ENCODE measurements around the gene LRIG2.
"Not testable (repeated sequence)": the region's sequence is repeated elsewhere in the genome, so short reads cannot be mapped to it uniquely, and the experiment has no call there.

The LRIG2 gene, protein sequence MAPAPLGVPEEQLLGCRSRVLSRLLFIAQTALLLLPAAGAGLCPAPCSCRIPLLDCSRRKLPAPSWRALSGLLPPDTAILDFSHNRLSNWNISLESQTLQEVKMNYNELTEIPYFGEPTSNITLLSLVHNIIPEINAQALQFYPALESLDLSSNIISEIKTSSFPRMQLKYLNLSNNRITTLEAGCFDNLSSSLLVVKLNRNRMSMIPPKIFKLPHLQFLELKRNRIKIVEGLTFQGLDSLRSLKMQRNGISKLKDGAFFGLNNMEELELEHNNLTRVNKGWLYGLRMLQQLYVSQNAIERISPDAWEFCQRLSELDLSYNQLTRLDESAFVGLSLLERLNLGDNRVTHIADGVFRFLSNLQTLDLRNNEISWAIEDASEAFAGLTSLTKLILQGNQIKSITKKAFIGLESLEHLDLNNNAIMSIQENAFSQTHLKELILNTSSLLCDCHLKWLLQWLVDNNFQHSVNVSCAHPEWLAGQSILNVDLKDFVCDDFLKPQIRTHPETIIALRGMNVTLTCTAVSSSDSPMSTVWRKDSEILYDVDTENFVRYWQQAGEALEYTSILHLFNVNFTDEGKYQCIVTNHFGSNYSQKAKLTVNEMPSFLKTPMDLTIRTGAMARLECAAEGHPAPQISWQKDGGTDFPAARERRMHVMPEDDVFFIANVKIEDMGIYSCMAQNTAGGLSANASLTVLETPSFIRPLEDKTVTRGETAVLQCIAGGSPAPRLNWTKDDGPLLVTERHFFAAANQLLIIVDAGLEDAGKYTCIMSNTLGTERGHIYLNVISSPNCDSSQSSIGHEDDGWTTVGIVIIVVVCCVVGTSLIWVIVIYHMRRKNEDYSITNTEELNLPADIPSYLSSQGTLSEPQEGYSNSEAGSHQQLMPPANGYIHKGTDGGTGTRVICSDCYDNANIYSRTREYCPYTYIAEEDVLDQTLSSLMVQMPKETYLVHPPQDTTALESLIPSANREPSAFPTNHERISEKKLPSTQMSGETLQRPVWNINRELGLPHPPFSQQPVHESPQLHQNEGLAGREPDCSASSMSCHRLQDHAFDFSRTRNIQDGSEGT

DNA sequence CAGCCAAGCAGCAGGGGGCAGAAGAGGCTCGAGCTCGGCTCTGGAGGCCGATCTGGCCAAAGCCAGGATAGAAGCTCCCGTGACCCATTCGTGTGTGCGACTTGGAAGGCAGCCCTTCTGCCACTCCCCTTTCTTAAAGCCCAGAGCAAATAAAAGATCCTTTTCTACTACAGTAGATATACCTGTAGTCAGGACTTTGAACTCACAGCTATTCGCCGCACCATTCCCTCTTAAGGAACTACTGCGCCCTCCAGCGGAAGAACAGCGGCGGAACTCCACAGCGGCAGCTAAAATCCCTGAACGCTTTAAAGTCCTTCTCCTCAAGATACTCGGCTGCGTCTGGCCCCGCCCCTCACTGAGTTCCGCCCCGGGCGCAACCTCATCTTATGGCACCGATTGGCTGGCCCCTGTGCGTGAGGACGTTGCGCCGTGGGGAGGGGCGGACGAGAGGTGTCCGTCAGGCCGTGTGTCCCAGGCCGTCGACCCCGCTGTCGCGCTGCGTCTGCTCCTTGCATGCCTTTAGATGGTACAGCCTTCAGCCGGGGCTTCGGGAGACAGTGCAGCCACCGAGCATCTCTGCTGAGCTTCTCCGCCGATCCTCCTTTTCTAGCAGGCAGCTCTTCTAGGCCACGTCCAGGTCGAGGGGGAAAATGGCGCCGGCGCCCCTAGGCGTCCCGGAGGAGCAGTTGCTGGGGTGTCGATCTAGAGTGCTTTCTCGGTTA lies at the start of gene LRIG2:
TSS of gene LRIG2 (plus strand) at position 442 of the 722 bp plus-strand sequence. CDS start at position 651, 209 bp downstream.
- in situ Hi-C loops (cut with MboI; ENCODE audit: low sequenced_read_pairs): no loop called here

DNA sequence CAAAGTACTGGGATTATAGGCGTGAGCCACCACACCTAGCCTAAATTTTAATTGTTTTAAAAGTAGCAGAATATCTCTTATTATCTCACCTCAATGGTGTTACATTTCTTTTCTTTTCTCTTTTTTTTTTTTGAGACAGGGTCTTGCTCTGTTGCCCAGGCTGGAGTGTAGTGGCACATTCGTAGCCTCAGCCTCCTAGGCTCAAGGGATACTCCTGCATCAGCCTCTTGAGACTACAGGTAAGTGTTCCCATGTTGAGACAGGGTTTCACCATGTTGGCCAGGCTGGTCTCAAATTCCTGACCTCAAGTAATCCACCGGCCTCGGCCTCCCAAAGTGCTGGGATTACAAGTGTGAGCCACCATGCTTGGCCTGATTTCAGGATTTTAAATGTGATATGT lies 49.7 kb upstream of the LRIG2 start:
- in situ Hi-C loops (cut with MboI; ENCODE audit: low sequenced_read_pairs): not testable (repeated sequence)

DNA sequence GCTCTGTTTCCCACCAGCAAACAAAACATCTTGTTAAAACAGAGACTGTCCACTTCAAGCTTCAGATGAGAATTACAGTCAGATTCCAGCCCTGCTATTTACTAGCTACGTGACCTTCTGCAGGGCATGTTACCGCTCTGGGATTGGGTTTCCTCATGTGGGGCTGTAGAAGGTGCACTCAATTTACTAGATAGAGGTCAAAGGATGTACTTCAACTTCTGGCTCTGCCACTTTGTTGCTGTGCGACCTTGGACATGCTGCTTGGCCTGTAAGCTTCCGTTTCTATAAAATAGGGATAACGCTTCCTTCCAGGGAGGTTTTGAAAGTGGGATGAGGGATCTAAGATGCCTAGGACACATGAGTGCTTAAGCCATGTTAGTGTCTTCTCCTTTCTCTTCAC lies 46.0 kb upstream of the LRIG2 start:
- in situ Hi-C loops (cut with MboI; ENCODE audit: low sequenced_read_pairs): loop anchor here (25.0 kb wide), 1 partner anchor 140 kb away; no protein-coding TSS in a partner anchor

DNA sequence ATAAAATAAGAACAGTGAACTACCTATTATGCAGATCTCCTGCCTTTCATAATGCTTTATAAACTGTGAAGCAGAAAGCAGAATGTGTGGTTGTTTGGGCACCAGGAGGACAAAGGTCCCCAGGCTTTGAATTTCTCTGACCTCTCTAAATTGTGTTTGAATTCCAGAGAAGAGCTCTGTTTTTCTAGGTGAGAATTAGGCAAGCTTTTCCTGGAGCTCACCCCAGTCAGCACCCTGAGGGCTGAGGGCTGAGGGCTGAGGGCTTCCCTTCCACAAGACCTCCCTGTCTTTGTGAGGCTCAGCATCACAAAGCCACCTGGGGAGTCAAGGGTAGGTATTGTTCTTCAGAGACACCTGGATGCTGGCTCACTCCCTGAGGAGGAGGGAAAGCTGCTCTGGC lies 45.5 kb upstream of the LRIG2 start:
- in situ Hi-C loops (cut with MboI; ENCODE audit: low sequenced_read_pairs): loop anchor here (25.0 kb wide), 1 partner anchor 140 kb away; no protein-coding TSS in a partner anchor

DNA sequence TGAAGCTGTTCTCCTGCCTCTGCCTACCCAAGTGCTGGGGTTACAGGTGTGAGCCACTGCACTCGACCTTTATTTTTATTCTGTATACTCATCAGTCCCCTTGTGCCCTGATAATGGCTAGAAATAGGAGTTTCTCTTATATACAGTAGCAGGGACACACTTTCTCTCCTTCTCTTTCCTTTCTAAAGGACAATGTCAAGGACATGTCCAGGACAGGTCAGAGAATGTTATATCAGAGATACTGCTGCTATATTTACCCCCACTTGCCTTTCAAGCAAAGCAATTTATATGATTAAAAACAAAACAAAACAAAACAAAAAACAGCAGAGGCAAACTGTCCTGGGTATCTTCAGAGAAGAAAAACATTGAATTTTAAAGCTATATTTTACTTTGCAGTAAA lies 43.2 kb upstream of the LRIG2 start:
- in situ Hi-C loops (cut with MboI; ENCODE audit: low sequenced_read_pairs): loop anchor here (25.0 kb wide), 1 partner anchor 143 kb away; no protein-coding TSS in a partner anchor

DNA sequence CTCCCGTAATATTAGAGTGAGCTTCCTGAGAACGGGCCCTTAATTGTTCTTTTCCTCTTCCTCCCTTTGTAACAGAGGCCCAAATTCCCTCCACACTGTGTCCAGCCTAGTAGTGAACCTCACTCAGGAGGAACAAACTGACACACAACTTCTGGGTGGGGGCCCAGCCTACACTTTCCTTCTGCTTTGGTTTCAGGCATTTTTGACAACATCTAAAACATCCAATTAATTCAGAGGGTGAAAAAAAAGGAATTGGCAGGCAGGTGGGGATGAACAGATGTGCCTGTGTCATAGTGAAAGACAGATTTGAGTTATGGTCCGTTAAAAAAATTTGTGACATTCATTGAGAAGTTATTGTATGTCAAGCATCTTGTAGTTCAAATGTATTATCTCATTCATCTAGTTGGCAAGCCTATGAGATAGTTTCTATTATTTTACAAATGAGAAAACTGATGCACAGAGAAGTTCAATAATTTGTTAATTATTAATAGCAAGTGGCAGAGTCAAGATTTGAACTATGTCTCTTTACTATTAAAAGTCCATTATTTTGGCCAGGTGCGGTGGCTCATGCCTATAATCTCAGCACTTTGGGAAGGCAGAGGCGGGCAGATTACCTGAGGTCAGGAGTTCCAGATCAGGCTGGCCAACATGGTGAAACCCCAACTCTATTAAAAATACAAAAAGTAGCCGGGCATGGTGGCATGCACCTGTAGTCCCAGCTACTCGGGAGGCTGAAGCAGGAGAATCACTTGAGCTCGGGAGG lies 41.6 kb upstream of the LRIG2 start:
- in situ Hi-C loops (cut with MboI; ENCODE audit: low sequenced_read_pairs): loop anchor here (25.0 kb wide), 1 partner anchor 144 kb away; no protein-coding TSS in a partner anchor

DNA sequence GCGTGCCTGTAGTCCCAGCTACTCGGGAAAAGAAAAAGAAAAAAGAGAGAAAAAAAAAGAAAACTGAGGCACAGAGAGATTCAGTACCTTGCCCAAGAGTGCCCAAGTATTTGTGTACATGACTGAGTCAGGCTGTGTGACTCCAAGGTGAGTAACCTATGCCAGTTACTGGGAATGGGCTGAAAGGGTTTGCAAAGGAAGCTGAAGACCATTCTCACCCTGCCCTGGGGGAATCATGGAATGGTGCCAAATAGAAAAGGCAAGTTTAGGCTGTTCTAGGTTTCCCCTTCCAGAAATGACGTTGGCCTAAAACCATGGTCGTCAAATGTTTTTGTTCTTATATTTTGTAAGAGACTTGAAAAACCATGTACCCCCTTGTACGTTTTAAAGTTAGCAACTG lies 37.9 kb upstream of the LRIG2 start:
- in situ Hi-C loops (cut with MboI; ENCODE audit: low sequenced_read_pairs): loop anchor here (25.0 kb wide), 1 partner anchor 148 kb away; no protein-coding TSS in a partner anchor

DNA sequence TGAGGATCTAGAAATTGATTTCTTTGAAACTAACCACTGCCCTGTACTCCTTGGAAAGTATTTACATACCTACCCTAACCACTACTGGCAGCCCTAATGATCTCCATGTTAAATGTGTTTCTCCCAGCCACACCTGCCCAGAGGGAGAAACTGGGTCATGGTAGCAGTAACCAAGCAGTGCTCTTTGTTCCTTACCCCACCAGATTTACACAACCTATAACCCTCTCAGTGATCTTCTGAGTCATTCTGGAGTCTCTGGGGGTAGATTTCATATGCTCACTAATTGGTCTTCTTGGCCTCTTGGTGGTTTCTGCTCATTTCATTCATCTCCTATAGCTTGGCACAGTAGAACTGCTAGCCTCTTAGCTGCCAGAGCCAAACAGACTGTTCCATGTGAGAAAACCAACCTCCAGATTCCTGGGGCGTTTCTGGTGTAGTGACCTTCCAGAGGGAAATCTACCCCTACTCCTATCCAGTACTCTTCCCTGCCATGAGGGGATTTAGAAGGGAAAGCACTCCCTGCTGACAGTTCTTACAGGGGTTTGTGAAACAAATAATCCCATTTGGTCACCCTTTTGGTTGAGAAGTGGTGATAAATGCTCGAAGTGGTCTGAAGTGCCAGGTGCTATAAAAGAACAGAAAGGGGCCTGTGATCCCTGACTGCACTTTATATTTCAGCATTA lies 36.2 kb upstream of the LRIG2 start:
- in situ Hi-C loops (cut with MboI; ENCODE audit: low sequenced_read_pairs): loop anchor here (25.0 kb wide), 1 partner anchor 149 kb away; no protein-coding TSS in a partner anchor

DNA sequence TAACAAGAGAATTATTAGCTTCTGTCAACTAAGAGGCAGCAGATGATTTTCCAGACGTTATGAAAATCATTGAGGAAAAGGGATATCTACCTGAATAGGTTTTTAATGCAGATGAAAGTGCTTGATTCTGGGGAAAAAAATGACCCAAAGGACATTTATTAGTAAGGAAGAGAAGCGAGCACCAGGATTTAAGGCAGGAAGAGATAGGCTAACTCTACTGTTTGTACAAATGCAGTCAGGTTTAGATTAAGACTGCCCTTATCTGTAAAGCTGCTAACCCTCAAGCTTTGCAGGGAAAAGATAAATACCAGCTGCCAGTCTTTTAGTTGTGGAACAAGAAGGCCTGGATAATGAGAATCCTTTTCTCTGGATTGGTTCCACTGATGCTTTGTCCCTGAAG lies 33.0 kb upstream of the LRIG2 start:
- in situ Hi-C loops (cut with MboI; ENCODE audit: low sequenced_read_pairs): loop anchor here (25.0 kb wide), 1 partner anchor 153 kb away; no protein-coding TSS in a partner anchor

DNA sequence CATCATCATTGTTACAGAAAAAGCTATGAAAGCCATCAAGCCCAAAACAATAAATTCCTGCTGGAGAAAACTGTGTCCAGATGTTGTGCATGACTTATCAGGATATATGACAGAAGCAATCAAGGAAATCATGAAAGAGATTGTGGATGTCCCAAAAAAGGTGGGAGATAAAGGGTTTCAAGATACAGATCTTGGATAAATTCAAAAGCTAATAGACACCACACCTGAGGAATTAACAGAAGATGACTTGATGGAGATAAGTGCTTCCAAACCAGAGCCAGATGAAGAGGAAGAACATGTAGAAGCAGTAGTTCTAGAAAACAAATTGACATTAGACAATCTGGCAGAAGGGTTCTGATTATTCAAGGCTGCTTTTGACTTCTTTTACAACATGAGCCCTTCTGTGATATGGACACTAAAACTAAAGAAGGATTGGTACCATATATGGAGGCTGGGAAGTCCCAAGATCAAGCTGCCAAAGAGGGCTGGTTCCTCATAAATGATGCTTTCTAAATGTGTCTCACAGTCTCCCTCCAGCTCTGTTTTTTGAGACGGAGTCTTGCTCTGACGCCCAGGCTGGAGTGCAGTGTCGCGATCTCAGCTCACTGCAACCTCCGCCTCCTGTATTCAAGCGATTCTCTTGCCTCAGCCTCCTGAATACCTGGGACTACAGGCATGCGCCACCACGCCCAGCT lies 32.1 kb upstream of the LRIG2 start:
- in situ Hi-C loops (cut with MboI; ENCODE audit: low sequenced_read_pairs): loop anchor here (25.0 kb wide), 1 partner anchor 154 kb away; no protein-coding TSS in a partner anchor

DNA sequence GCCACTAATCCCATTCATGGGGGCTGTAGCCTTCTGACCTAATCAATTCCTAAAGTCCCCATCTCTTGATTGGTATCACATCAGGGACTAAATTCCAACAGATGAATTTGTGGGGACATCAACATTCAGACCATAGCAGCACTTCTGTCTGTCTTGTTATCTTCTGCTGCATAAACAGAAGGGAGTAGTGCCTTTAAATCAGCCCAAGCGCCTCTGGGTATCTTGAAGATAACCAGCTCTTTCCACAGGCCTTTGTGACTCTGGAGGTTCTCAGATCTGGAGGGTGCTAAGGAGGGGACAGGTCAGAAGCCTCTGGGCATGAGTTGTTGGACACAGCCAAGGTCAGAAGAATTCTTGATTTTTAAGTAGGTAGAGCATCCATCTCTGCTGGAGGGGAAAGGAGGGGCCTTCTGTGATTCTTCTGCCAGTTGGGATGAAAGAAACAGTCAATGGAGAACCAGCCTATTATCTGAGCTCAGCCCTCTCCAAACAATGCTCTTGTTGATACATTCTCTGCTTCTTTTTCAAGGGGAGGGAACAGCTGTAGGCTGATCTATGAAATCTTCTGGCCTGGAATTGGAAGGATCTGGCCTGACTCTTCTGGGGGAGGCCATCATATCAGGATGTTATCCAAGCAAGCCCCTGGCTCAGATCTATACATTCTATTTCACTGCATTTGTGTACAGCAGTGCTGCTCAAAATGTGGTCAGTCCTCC lies 31.3 kb upstream of the LRIG2 start:
- in situ Hi-C loops (cut with MboI; ENCODE audit: low sequenced_read_pairs): loop anchor here (25.0 kb wide), 1 partner anchor 154 kb away; no protein-coding TSS in a partner anchor

DNA sequence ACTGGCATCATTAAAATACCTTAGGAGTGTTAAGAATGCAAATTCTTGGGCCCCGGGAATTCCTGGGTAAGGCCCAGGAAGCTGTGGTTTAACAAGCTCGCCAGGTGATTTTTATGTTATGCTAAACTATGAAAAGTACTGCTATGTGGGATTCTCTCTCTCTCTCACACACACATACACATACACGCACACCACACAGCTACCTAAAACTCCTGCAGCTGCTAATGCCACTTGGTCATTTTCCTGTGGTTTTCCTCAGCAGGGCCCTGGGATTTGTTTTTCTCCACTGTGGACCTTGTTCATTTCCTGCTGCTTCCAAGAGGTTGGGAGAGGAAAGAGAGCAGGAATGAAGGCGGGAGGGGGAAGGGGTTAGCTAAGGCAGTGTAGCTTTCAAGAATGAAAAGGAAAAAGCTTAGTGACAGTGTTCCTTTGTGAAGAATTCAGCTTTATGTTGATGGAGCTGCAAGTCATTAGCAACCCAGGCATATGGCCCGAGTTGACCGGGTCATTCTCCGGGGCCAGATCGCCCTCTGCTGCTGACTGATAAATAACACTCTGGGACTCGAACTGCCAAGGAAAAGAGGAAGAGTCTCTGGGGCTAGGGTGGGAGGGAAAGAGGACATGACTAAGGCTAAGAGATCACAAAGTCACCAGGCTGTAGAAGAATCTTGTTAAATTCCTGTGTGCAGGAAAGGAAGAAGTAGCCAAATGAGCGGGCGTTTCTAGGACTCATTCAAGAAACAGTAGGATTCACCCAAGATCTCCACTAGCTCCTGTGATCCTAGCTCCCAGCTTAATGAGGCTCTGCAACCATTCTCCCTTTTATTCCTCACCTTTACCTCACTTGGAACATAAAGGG lies 30.5 kb upstream of the LRIG2 start:
- in situ Hi-C loops (cut with MboI; ENCODE audit: low sequenced_read_pairs): loop anchor here (25.0 kb wide), 1 partner anchor 155 kb away; no protein-coding TSS in a partner anchor

DNA sequence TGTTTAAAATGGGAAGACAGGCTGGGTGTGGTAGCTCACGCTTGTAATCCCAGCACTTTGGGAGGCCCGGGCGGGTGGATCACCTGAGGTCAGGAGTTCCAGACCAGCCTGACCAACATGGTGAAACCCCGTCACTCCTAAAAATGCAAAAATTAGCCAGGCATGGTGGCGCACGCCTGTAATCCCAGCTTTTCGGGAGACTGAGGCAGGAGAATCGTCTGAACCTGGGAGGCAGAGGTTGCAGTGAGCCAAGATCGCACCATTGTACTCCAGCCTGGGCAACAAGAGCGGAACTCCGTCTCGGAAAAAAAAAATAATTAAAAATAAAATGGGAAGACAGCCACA lies 29.9 kb upstream of the LRIG2 start:
- in situ Hi-C loops (cut with MboI; ENCODE audit: low sequenced_read_pairs): loop anchor here (25.0 kb wide), 1 partner anchor 156 kb away; no protein-coding TSS in a partner anchor

DNA sequence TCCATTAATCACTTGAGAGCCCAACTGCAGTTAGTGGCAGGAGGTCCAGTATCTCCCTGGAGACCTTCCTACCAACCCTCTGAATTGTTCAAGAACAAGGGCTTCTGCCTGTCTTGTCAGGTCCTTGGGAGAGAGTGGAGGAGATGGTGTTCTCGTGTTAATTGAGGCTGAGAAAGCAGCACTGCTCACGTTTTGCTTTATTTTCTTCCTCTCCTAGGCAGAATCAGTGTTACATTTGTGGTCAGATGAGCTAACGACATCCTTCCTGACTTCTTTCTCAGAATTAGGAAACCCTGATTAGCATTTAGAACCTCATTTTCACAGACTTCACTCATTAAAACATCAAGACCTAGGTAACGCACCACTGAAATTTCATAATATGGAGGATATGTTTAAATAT lies 26.4 kb upstream of the LRIG2 start:
- in situ Hi-C loops (cut with MboI; ENCODE audit: low sequenced_read_pairs): loop anchor here (25.0 kb wide), 1 partner anchor 159 kb away; no protein-coding TSS in a partner anchor

DNA sequence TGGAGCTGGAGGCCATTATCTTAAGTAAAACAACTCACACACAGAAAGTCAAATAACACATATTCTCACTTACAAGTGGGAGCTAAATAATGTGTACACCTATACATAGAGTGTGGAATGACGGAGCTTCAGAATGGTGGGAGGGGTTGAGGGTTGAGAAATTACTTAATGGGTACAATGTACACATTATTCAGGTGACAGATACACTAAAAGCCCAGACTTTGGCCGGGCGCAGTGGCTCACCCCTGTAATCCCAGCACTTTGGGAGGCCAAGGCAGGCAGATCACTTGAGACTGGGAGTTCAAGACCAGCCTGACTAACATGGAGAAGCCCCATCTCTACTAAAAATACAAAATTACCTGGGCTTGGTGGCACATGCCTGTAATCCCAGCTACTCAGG lies 24.9 kb upstream of the LRIG2 start:
- in situ Hi-C loops (cut with MboI; ENCODE audit: low sequenced_read_pairs): loop anchor here (25.0 kb wide), 1 partner anchor 161 kb away; no protein-coding TSS in a partner anchor

DNA sequence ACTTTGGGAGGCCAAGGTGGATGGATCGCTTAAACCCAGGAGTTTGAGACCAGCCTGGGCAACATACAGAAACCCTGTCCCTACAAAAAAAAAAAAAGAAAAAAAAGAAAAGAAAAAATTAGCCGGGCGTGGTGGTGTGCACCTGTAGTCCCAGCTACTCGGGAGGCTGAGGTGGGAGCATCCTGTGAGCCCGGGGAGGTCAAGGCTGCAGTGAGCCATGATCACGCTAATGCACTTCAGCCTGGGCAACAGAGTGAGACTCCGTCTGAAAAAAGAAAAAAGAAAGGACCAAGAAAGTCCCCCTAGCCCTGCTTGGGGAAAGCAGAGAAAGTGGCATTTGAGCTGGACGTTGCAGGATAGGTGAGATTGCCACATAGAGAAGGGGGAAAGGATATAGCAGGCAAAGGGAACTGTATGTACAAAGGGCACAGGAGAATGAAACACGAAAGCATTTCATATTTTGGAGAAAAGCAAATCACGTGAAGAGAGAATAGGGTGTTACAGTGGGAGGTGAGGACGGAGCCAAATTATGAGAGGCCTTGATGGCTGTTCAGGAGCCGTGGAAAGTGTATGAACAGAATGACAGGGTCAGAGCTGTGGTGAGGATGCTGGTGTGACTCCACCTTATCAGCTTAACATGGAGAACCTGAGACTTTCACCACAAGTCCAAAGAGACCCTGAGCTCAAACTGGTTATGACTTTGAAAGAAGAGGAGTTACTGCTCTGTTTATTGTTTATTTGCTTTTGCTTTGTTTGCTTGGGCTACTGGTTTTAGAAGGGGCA lies 19.5 kb upstream of the LRIG2 start:
- in situ Hi-C loops (cut with MboI; ENCODE audit: low sequenced_read_pairs): no loop called here
